Measurements from ENCODE around the gene UBXN6. TPM values are rescaled to one million over a fixed set of nuclear protein-coding genes. Genes with fewer than 3 reads are reported as not detected.
A peak's percentile ranks its signal among the peaks of the same experiment; 100 is the strongest.

Gene UBXN6
- total RNA-seq, 4 donors from 2014 or later: 40.7 to 72.9 (median 50.8) TPM

GRCh38 chr19:4436231-4436630, 21.4 kb downstream of the UBXN6 start:
- no peaks in the 10 kb centered on the region for H3K4me1 ChIP-seq
- H3K27ac ChIP-seq: no peak overlapping the region
- TF ChIP-seq CTCF (IDR thresholded peaks at IDR 0.05) (no peak), POLR2A (IDR thresholded peaks at IDR 0.05) (no peak)
- H3K36me3 ChIP-seq: peaks cover 3 to 55% (median 6%) of the 10 kb centered on the region in 3 donors
- intact Hi-C loops (cut with DNase I): no loop called here
- no peaks in the 10 kb centered on the region for H3K9me3 ChIP-seq
- H3K4me3 ChIP-seq: no peak overlapping the region
- 87 to 91% methylated on average over 4 to 6 of the region's 7 CpGs for WGBS, 2 donors
- H3K27me3 ChIP-seq: no peaks in the 10 kb centered on the region
- no peak for DNase-seq

DNA sequence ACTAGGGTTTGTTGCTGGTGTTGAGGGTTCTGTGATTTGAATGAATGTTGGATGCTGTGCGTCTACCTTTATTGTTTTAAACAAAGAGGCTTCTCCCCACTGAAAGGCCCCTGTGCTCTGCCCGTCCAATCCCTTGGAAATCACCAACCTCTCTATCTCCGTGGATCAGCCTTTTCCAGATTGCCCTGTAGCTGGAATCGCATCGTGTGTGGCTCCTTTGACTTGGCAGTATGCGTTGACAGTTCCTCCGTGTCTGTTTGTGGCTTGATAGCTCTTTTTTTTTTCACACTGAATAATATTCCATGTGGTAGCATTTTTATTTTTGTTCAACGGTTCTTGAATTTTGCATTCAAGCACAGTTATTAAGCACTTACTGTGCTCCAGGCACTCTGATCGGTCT, 23.2 kb downstream of the UBXN6 start:
- peaks cover 6 to 73% (median 10%) of the 10 kb centered on the region in 3 donors for H3K36me3 ChIP-seq
- no peaks in the 10 kb centered on the region for H3K4me1 ChIP-seq
- WGBS, 2 donors: 92 to 94% methylated on average over 8 to 9 of the region's 9 CpGs
- intact Hi-C loops (cut with DNase I): no loop called here
- H3K9me3 ChIP-seq: no peaks in the 10 kb centered on the region
- no peak overlapping the region for H3K4me3 ChIP-seq
- TF ChIP-seq POLR2A (IDR thresholded peaks at IDR 0.05) (no peak), CTCF (IDR thresholded peaks at IDR 0.05) (no peak)
- no peaks in the 10 kb centered on the region for H3K27me3 ChIP-seq
- H3K27ac ChIP-seq: no peak overlapping the region
- DNase-seq: no peak

DNA sequence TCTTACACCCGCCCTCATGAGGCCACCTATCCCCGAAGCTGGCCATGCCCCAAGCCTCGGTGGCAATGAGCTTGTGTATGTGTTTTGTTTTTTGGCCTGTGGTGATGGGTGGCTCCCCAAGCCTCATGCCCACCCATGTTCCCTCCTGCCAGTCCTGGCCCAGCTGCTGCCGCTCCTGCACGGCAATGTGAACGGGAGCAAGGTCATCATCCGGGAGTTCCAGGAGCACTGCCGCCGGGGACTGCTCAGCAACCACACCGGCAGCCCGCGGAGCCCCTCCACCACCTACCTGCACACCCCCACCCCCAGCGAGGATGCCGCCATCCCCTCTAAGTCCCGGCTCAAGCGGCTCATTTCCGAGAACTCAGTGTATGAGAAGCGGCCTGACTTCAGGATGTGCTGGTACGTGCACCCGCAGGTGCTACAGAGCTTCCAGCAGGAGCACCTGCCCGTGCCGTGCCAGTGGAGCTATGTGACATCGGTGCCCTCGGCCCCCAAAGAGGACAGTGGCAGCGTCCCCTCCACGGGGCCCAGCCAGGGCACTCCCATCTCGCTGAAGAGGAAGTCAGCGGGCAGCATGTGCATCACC, 24.6 kb downstream of the UBXN6 start:
- peaks cover 6 to 86% (median 13%) of the 10 kb centered on the region in 3 donors for H3K36me3 ChIP-seq
- no peaks in the 10 kb centered on the region for H3K27me3 ChIP-seq
- no peak overlapping the region for H3K27ac ChIP-seq
- no peak for DNase-seq
- no peak for TF ChIP-seq POLR2A (IDR thresholded peaks at IDR 0.05)
- TF ChIP-seq CTCF (IDR thresholded peaks at IDR 0.05): no peak
- intact Hi-C loops (cut with DNase I): no loop called here
- H3K9me3 ChIP-seq: no peaks in the 10 kb centered on the region
- WGBS, 2 donors: 69 to 81% methylated on average over 3 to 12 of the region's 28 CpGs
- no peak overlapping the region for H3K4me3 ChIP-seq
- H3K4me1 ChIP-seq: no peaks in the 10 kb centered on the region

DNA sequence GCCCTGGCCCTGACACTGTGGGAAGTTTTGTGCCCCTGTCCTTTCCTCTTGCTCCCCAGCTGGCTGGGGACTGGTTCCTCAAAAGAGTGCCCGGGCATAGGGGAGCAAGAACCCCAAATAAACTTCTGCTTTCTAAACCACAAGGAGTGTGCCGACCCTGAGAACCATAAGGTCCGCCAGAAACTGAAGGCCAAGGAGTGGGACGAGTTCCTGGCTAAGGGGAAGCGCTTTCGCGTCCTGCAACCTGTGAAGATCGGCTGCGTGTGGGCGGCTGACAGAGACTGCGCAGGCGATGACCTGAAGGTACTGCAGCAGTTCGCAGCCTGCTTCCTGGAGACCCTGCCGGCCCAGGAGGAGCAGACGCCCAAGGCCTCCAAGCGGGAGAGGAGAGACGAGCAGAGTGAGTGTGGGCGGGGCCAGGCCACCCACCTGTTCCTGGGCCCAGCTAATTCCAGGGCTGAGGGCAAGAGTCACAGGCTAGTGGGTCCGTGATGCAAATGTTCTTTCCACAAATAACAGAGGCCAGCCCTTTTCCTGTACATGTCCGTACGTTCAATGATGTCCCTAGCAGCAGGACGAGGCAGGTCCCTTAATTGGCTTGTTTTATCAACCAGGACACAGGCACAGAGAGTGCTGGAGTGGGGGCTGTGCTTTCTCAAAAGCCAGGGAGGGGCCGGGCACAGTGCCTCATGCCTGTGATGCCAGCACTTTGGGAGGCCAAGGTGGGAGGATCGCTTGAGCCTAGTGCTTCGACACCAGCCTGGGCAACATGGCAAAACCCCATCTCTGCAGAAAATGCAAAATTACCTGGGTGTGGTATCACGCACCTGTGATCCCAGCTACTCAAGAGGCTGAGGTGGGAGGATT, 25.6 kb downstream of the UBXN6 start:
- Histone ChIP-seq H3K27ac (peak overlapping the region in 1 of 4 donors; percentile 34), H3K36me3 (peaks cover 6 to 83% (median 13%) of the 10 kb centered on the region in 3 donors), H3K4me3 (no peak overlapping the region), H3K4me1 (no peaks in the 10 kb centered on the region), H3K27me3 (no peaks in the 10 kb centered on the region), H3K9me3 (no peaks in the 10 kb centered on the region)
- no peak for TF ChIP-seq POLR2A (IDR thresholded peaks at IDR 0.05)
- no peak for TF ChIP-seq CTCF (IDR thresholded peaks at IDR 0.05)
- no peak for DNase-seq
- intact Hi-C loops (cut with DNase I): no loop called here
- 73 to 80% methylated on average over 6 to 21 of the region's 26 CpGs for WGBS, 2 donors

GRCh38 chr19:4431296-4431695, 26.3 kb downstream of the UBXN6 start:
- intact Hi-C loops (cut with DNase I): no loop called here
- Histone ChIP-seq H3K27ac (peak overlapping the region in 1 of 4 donors; percentile 34), H3K4me1 (no peaks in the 10 kb centered on the region), H3K36me3 (peaks cover 6 to 78% (median 13%) of the 10 kb centered on the region in 3 donors), H3K9me3 (no peaks in the 10 kb centered on the region), H3K4me3 (no peak overlapping the region), H3K27me3 (no peaks in the 10 kb centered on the region)
- DNase-seq: no peak
- TF ChIP-seq CTCF (IDR thresholded peaks at IDR 0.05) (no peak), POLR2A (IDR thresholded peaks at IDR 0.05) (no peak)
- 77 to 84% methylated on average over 6 to 9 of the region's 9 CpGs for WGBS, 2 donors
